Heart left ventricle (tissue), 13 donors: Measurements from ENCODE around the gene SMPD2.

ENCODE experiments used
- CTCF ChIP-seq, 12 donors: fragments of 200-600 bp; sonication (generic) in 4 of 12; IDR thresholded peaks; one replicate each; pipeline versions ENCODE4 v1.5.0 to v1.8.0; 2018 to 2022; ENCODE audit warnings: antibody characterized with exemption in 12 of 12, mild to moderate bottlenecking in 5 of 12
- POLR2A ChIP-seq, 2 donors: fragments of 450-650 bp; IDR thresholded peaks; one replicate each; pipeline ENCODE4 v1.6.1; 2017; ENCODE audit warnings: antibody characterized with exemption in 2 of 2, mild to moderate bottlenecking in 2 of 2, moderate library complexity in 2 of 2
- donor health status: ischemic (EF 13 %, LVEDD 7.1; RV severe dilation, severe dysfunction).
- donor health status: DM: no; HTN: yes; CAD: no.
- donor health status: DM: no; HTN: no; CAD: no.
- donor health status: ischemic (EF 25% LVEDD 6.9; RV normal size, moderate dysfunction).
- donor health status: ischemic (EF 25% LVEDD 5.7; RV mildly dilated, moderate dysfunction).
- donor health status: ischemic (EF 35%, LVEDD 5.7; RV mildly dilated, moderate dysfunction).
- donor health status: nonischemic (EF 11% LVEDD 7.7; RV severe dilation, severe dysfunction).
- donor health status: DM: yes; HTN: yes; CAD: no.
- donor health status: PGD.
- donor health status: ischemic (EF 29% LVEDD 5.4; RV normal size, mild dysfunction).
- donor health status: nonischemic (EF 23%, LVEDD 6.1; RV moderate dilation, normal function).

DNA sequence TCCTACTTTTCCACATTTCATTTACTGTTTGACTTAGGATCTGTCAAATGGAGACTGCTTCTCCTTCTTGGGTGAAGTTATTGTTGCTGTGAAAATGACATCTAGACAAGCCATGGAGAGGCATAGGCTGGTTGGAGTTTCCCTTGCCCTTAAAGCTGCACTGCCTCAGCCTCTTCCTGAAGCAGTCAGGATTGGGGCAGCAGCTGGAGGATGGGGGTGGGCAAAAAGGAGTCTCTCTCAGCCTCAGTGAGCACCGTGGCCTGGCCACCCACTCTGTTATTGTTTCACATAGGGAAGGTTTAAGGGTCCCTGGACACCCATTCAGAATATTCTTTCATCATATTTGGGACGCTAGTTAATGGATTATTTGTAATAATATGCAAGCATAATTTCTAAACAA lies 50.2 kb downstream of the SMPD2 start:
- no peak for TF ChIP-seq POLR2A (IDR thresholded peaks at IDR 0.05)
- TF ChIP-seq CTCF (IDR thresholded peaks at IDR 0.05): no peak
